ENCODE measurements around the gene FJX1. TPM values are rescaled to one million over a fixed set of nuclear protein-coding genes. Genes with fewer than 3 reads are reported as not detected.

FJX1 gene
- total and polyA plus RNA-seq, 2 experiments from 2014 or later, result 9.4 to 16.1 TPM

DNA sequence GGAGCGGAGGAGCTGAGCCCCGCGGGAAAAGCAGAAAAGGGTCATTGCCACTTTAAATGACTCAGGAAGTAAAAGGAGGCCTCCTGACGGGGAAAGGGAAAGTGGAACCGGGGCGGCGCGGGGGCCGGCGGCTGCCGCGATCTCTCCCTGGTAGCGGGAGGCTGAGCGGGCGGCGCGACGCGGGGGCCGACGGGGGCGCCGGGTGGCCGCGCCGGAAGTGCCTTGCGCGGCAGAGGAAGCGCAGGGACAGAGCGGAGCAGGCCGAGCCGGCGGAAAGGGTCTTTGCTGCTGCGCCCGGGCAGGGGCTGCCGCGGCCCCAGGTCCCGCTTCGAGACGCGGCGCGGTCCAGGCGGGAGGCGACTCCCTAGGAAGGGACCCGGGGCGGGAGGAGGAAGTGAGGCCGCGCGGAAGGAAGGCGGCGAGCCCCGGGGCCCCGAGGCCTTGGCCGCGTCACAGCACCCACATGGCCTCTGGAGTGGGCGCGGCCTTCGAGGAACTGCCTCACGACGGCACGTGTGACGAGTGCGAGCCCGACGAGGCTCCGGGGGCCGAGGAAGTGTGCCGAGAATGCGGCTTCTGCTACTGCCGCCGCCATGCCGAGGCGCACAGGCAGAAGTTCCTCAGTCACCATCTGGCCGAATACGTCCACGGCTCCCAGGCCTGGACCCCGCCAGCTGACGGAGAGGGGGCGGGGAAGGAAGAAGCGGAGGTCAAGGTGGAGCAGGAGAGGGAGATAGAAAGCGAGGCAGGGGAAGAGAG, 44.6 kb downstream of the FJX1 start, which contains the start of gene TRIM44:
TRIM44 (plus strand) TSS at position 127 of the 759 bp plus-strand sequence; CDS start at position 464, 337 bp downstream.
- peaks cover 10% of the 10 kb centered on the region for H3K4me1 ChIP-seq (ENCODE audit: insufficient read depth)
- peaks cover 9% of the 10 kb centered on the region for H3K9me2 ChIP-seq (ENCODE audit: insufficient read depth)
- Mint-ChIP-seq H3K9me3 (peaks cover 42% of the 10 kb centered on the region), H3K36me3 (ENCODE audit: low read depth) (peaks cover 44% of the 10 kb centered on the region), H3K27me3 (ENCODE audit: insufficient read depth, low read depth, poor library complexity) (peaks cover 22% of the 10 kb centered on the region), H3K27ac (peak within 1 kb of the TSS; percentile 16), H3K4me1 (peaks cover 11% of the 10 kb centered on the region; the same call in 2 of the 3 replicates), H3K4me3 (peak within 1 kb of the TSS; percentile 80)
- peaks cover 53% of the 10 kb centered on the region for H3K27me3 ChIP-seq (ENCODE audit: insufficient read depth)
- H4K20me1 ChIP-seq (replicated peaks; ENCODE audit: insufficient read depth), result no peaks in the 10 kb centered on the region
- peak within 1 kb of the TSS; percentile 71 for H3K4me3 ChIP-seq
- TF ChIP-seq, protein P1, sequence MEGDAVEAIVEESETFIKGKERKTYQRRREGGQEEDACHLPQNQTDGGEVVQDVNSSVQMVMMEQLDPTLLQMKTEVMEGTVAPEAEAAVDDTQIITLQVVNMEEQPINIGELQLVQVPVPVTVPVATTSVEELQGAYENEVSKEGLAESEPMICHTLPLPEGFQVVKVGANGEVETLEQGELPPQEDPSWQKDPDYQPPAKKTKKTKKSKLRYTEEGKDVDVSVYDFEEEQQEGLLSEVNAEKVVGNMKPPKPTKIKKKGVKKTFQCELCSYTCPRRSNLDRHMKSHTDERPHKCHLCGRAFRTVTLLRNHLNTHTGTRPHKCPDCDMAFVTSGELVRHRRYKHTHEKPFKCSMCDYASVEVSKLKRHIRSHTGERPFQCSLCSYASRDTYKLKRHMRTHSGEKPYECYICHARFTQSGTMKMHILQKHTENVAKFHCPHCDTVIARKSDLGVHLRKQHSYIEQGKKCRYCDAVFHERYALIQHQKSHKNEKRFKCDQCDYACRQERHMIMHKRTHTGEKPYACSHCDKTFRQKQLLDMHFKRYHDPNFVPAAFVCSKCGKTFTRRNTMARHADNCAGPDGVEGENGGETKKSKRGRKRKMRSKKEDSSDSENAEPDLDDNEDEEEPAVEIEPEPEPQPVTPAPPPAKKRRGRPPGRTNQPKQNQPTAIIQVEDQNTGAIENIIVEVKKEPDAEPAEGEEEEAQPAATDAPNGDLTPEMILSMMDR (conservative IDR thresholded peaks at IDR 0.05; ENCODE audit: low read depth in 2 of 2), result no peak
- peak; percentile 81 for TF ChIP-seq CREB1 (CRISPR knock-in tag; IDR thresholded peaks at IDR 0.05; ENCODE audit: low read depth)
- no peak for TF ChIP-seq STAT1 (IDR thresholded peaks at IDR 0.05; ENCODE audit: unreplicated experiment)
- TF ChIP-seq ZNF114 (CRISPR knock-in tag; IDR thresholded peaks at IDR 0.05), result no peak
- peak; percentile 49 for TF ChIP-seq POLR2AphosphoS5 (IDR thresholded peaks at IDR 0.05; ENCODE audit: low read depth)
- no peak for TF ChIP-seq NANOG (IDR thresholded peaks at IDR 0.05; ENCODE audit: borderline replicate concordance)
- TF ChIP-seq EZH2 (IDR thresholded peaks at IDR 0.05; ENCODE audit: low read depth, unreplicated experiment), result no peak
- TF ChIP-seq, protein P2, sequence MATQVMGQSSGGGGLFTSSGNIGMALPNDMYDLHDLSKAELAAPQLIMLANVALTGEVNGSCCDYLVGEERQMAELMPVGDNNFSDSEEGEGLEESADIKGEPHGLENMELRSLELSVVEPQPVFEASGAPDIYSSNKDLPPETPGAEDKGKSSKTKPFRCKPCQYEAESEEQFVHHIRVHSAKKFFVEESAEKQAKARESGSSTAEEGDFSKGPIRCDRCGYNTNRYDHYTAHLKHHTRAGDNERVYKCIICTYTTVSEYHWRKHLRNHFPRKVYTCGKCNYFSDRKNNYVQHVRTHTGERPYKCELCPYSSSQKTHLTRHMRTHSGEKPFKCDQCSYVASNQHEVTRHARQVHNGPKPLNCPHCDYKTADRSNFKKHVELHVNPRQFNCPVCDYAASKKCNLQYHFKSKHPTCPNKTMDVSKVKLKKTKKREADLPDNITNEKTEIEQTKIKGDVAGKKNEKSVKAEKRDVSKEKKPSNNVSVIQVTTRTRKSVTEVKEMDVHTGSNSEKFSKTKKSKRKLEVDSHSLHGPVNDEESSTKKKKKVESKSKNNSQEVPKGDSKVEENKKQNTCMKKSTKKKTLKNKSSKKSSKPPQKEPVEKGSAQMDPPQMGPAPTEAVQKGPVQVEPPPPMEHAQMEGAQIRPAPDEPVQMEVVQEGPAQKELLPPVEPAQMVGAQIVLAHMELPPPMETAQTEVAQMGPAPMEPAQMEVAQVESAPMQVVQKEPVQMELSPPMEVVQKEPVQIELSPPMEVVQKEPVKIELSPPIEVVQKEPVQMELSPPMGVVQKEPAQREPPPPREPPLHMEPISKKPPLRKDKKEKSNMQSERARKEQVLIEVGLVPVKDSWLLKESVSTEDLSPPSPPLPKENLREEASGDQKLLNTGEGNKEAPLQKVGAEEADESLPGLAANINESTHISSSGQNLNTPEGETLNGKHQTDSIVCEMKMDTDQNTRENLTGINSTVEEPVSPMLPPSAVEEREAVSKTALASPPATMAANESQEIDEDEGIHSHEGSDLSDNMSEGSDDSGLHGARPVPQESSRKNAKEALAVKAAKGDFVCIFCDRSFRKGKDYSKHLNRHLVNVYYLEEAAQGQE (IDR thresholded peaks at IDR 0.05; ENCODE audit: unreplicated experiment), result peak; percentile 7
- TF ChIP-seq, protein P3, sequence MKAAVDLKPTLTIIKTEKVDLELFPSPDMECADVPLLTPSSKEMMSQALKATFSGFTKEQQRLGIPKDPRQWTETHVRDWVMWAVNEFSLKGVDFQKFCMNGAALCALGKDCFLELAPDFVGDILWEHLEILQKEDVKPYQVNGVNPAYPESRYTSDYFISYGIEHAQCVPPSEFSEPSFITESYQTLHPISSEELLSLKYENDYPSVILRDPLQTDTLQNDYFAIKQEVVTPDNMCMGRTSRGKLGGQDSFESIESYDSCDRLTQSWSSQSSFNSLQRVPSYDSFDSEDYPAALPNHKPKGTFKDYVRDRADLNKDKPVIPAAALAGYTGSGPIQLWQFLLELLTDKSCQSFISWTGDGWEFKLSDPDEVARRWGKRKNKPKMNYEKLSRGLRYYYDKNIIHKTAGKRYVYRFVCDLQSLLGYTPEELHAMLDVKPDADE (IDR thresholded peaks at IDR 0.05), result 0 out of 2 replicates have a peak, but pooled peaks have one; percentile 26
- TF ChIP-seq, protein P4, sequence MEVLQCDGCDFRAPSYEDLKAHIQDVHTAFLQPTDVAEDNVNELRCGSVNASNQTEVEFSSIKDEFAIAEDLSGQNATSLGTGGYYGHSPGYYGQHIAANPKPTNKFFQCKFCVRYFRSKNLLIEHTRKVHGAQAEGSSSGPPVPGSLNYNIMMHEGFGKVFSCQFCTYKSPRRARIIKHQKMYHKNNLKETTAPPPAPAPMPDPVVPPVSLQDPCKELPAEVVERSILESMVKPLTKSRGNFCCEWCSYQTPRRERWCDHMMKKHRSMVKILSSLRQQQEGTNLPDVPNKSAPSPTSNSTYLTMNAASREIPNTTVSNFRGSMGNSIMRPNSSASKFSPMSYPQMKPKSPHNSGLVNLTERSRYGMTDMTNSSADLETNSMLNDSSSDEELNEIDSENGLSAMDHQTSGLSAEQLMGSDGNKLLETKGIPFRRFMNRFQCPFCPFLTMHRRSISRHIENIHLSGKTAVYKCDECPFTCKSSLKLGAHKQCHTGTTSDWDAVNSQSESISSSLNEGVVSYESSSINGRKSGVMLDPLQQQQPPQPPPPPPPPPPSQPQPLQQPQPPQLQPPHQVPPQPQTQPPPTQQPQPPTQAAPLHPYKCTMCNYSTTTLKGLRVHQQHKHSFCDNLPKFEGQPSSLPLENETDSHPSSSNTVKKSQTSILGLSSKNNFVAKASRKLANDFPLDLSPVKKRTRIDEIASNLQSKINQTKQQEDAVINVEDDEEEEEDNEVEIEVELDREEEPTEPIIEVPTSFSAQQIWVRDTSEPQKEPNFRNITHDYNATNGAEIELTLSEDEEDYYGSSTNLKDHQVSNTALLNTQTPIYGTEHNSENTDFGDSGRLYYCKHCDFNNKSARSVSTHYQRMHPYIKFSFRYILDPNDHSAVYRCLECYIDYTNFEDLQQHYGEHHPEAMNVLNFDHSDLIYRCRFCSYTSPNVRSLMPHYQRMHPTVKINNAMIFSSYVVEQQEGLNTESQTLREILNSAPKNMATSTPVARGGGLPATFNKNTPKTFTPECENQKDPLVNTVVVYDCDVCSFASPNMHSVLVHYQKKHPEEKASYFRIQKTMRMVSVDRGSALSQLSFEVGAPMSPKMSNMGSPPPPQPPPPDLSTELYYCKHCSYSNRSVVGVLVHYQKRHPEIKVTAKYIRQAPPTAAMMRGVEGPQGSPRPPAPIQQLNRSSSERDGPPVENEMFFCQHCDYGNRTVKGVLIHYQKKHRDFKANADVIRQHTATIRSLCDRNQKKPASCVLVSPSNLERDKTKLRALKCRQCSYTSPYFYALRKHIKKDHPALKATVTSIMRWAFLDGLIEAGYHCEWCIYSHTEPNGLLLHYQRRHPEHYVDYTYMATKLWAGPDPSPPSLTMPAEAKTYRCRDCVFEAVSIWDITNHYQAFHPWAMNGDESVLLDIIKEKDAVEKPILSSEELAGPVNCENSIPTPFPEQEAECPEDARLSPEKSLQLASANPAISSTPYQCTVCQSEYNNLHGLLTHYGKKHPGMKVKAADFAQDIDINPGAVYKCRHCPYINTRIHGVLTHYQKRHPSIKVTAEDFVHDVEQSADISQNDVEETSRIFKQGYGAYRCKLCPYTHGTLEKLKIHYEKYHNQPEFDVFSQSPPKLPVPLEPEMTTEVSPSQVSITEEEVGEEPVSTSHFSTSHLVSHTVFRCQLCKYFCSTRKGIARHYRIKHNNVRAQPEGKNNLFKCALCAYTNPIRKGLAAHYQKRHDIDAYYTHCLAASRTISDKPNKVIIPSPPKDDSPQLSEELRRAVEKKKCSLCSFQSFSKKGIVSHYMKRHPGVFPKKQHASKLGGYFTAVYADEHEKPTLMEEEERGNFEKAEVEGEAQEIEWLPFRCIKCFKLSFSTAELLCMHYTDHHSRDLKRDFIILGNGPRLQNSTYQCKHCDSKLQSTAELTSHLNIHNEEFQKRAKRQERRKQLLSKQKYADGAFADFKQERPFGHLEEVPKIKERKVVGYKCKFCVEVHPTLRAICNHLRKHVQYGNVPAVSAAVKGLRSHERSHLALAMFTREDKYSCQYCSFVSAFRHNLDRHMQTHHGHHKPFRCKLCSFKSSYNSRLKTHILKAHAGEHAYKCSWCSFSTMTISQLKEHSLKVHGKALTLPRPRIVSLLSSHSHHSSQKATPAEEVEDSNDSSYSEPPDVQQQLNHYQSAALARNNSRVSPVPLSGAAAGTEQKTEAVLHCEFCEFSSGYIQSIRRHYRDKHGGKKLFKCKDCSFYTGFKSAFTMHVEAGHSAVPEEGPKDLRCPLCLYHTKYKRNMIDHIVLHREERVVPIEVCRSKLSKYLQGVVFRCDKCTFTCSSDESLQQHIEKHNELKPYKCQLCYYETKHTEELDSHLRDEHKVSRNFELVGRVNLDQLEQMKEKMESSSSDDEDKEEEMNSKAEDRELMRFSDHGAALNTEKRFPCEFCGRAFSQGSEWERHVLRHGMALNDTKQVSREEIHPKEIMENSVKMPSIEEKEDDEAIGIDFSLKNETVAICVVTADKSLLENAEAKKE (CRISPR knock-in tag; IDR thresholded peaks at IDR 0.05), result no peak
- peaks cover 45% of the 10 kb centered on the region for H3K79me2 ChIP-seq (replicated peaks; ENCODE audit: insufficient read depth)
- peak; percentile 86 for DNase-seq (ENCODE audit: low spot score)
- peaks cover 6% of the 10 kb centered on the region; the same call in 1 of the 2 replicates for H3K36me3 ChIP-seq (ENCODE audit: insufficient read depth)
- ATAC-seq, result peak; percentile 94
- H3K4me2 ChIP-seq, result peak within 1 kb of the TSS; percentile 90
- H3K27ac ChIP-seq (ENCODE audit: low read depth), result peak within 1 kb of the TSS; percentile 22; the same call in 1 of the 2 replicates
- peak within 1 kb of the TSS; percentile 98 for H2AFZ ChIP-seq
- H3F3A ChIP-seq (replicated peaks; ENCODE audit: low read depth), result peaks cover 5% of the 10 kb centered on the region; the same call in 1 of the 2 replicates

Measured in GM23338 (cell line).